IMR-90 (cell line): ENCODE data around the gene TMEM14B. TPM values are rescaled to one million over a fixed set of nuclear protein-coding genes. Genes with fewer than 3 reads are reported as not detected.

Experiments used
- ATAC-seq: fragments of 200-7000 bp; cut with Tn5 transposase; 2 replicates; pipeline ENCODE4 v1.9.1; 2020; ENCODE audit warnings: low read depth, mild to moderate bottlenecking, moderate library complexity
- BruUV-seq: library from RNA; stranded (reverse); fragments of 400-500 nt; replicated peaks from 2 replicates; lab custom pipeline; 2021; lab: Mats Ljungman, UMichigan
- CTCF ChIA-PET: fragments of 300-600 bp; formaldehyde crosslinking; extraction: SDS; loops from one replicate; lab custom pipeline; 2021; ENCODE audit warnings: antibody characterized with exemption; lab: Yijun Ruan, JAX
- POLR2A ChIA-PET: fragments of 300-600 bp; sonication (Branson Sonifier 250); formaldehyde crosslinking; loops from one replicate; lab custom pipeline; 2022; ENCODE audit warnings: antibody characterized with exemption; ENCODE audit not compliant: unreplicated experiment; lab: Charles Lee
- DNase-seq: peaks from one replicate; pipeline ENCODE4 v3.0.0; 2013
- H2AFZ ChIP-seq: replicated peaks from 2 replicates; pipeline ENCODE3; 2013; ENCODE audit warnings: low read length, mild to moderate bottlenecking; ENCODE audit not compliant: poor library complexity
- H2AK5ac ChIP-seq: 2 replicates; pipeline ENCODE4 v1.6.1; 2013; ENCODE audit warnings: low read depth, low read length, inconsistent platforms
- H2AK9ac ChIP-seq: replicated peaks from 2 replicates; pipeline ENCODE3; 2013; ENCODE audit warnings: mild to moderate bottlenecking, low read depth, low read length, moderate library complexity; ENCODE audit not compliant: poor library complexity
- H2BK120ac ChIP-seq: 2 replicates; pipeline ENCODE4 v1.6.1; 2013; ENCODE audit warnings: low read depth, low read length, inconsistent platforms
- H2BK15ac ChIP-seq: 3 replicates; pipeline ENCODE4 v1.6.1; 2013; ENCODE audit warnings: low read depth, low read length, inconsistent platforms
- H2BK20ac ChIP-seq: 2 replicates; pipeline ENCODE4 v1.6.1; 2013; ENCODE audit warnings: low read depth, mild to moderate bottlenecking, inconsistent platforms, low read length, moderate library complexity
- H2BK5ac ChIP-seq: 2 replicates; pipeline ENCODE4 v1.6.1; 2013; ENCODE audit warnings: mild to moderate bottlenecking, low read depth, low read length, inconsistent platforms; ENCODE audit not compliant: poor library complexity, severe bottlenecking
- H3K14ac ChIP-seq: replicated peaks from 2 replicates; pipeline ENCODE4 v1.6.1; 2013; ENCODE audit warnings: low read depth, low read length, inconsistent platforms
- H3K18ac ChIP-seq: 2 replicates; pipeline ENCODE4 v1.6.1; 2013; ENCODE audit warnings: low read depth, low read length, control low read depth
- H3K23ac ChIP-seq: 2 replicates; pipeline ENCODE4 v1.6.1; 2013; ENCODE audit warnings: low read depth, low read length, inconsistent platforms
- H3K27ac ChIP-seq: 2 replicates; pipeline ENCODE4 v1.5.1; 2013; ENCODE audit warnings: mild to moderate bottlenecking, control low read depth, low read length; ENCODE audit not compliant: insufficient read depth
- H3K27me3 ChIP-seq: 2 replicates; pipeline ENCODE4 v1.6.1; 2013; ENCODE audit warnings: low read length; ENCODE audit not compliant: control insufficient read depth, insufficient read depth
- H3K36me3 ChIP-seq: 2 replicates; pipeline ENCODE4 v1.6.1; 2013; ENCODE audit warnings: low read length, mixed read lengths; ENCODE audit not compliant: control insufficient read depth, insufficient read depth
- H3K4ac ChIP-seq: 2 replicates; pipeline ENCODE4 v1.6.1; 2013; ENCODE audit warnings: low read depth, low read length, inconsistent platforms
- H3K4me1 ChIP-seq: 2 replicates; pipeline ENCODE4 v1.6.1; 2013; ENCODE audit warnings: low read length, mixed read lengths; ENCODE audit not compliant: control insufficient read depth, insufficient read depth
- H3K4me2 ChIP-seq: 2 replicates; pipeline ENCODE4 v1.6.1; 2013; ENCODE audit warnings: low read depth, mild to moderate bottlenecking, control low read depth, low read length, moderate library complexity
- H3K4me3 ChIP-seq: 2 replicates; pipeline ENCODE4 v1.5.1; 2013; ENCODE audit warnings: low read depth, mild to moderate bottlenecking, control low read depth, low read length, moderate library complexity; ENCODE audit not compliant: insufficient read depth
- H3K56ac ChIP-seq: 2 replicates; pipeline ENCODE4 v1.6.1; 2013; ENCODE audit warnings: low read length, inconsistent platforms; ENCODE audit not compliant: insufficient read depth; ENCODE audit errors: extremely low read depth
- H3K79me1 ChIP-seq, 2 experiments: 2 replicates each; pipeline ENCODE4 v1.6.1; 2013; ENCODE audit warnings: low read length in 2 of 2, inconsistent platforms in 1 of 2, low read depth in 1 of 2
- H3K9ac ChIP-seq: 2 replicates; pipeline ENCODE4 v1.6.1; 2013; ENCODE audit warnings: low read depth, low read length, control low read depth
- H3K9me1 ChIP-seq: 2 replicates; pipeline ENCODE4 v1.6.1; 2013; ENCODE audit warnings: low read length, inconsistent platforms; ENCODE audit not compliant: insufficient read depth
- H3K9me3 ChIP-seq: 2 replicates; pipeline ENCODE4 v1.6.1; 2013; ENCODE audit warnings: low read length; ENCODE audit not compliant: control insufficient read depth, insufficient read depth
- H4K20me1 ChIP-seq: 2 replicates; pipeline ENCODE4 v1.6.1; 2013; ENCODE audit warnings: low read length, inconsistent platforms; ENCODE audit not compliant: insufficient read depth
- H4K5ac ChIP-seq: 2 replicates; pipeline ENCODE4 v1.6.1; 2013; ENCODE audit warnings: mild to moderate bottlenecking, low read depth, low read length, control low read depth
- H4K8ac ChIP-seq, 2 experiments: 2 replicates each; pipeline ENCODE4 v1.6.1; 2013; ENCODE audit warnings: low read depth in 2 of 2, low read length in 2 of 2, control low read depth in 1 of 2, inconsistent platforms in 1 of 2
- H4K91ac ChIP-seq: 2 replicates; pipeline ENCODE4 v1.6.1; 2013; ENCODE audit warnings: low read depth, low read length, inconsistent platforms; ENCODE audit not compliant: insufficient read depth
- BHLHE40 ChIP-seq: fragments of 150-350 bp; IDR thresholded peaks from 2 replicates; pipeline ENCODE4 v1.6.1; 2016; ENCODE audit warnings: mild to moderate bottlenecking, low read depth, low read length
- CEBPB ChIP-seq: IDR thresholded peaks from 2 replicates; pipeline ENCODE4 v1.6.1; 2012; ENCODE audit warnings: low read depth, low read length, improper control_type of control experiment
- CHD1 ChIP-seq: IDR thresholded peaks from 2 replicates; pipeline ENCODE4 v1.6.1; 2012; ENCODE audit warnings: low read depth, low read length, improper control_type of control experiment
- FOS ChIP-seq: fragments of 150-350 bp; IDR thresholded peaks from 2 replicates; pipeline ENCODE4 v1.6.1; 2016; ENCODE audit warnings: low read depth, low read length
- MAFK ChIP-seq: IDR thresholded peaks from 2 replicates; pipeline ENCODE4 v1.6.1; 2012; ENCODE audit warnings: low read depth, low read length, improper control_type of control experiment
- MAZ ChIP-seq: IDR thresholded peaks from 2 replicates; pipeline ENCODE4 v1.6.1; 2012; ENCODE audit warnings: low read depth, mild to moderate bottlenecking, low read length, improper control_type of control experiment, moderate library complexity, borderline replicate concordance
- MXI1 ChIP-seq: IDR thresholded peaks from 2 replicates; pipeline ENCODE4 v1.6.1; 2012; ENCODE audit warnings: low read depth, mild to moderate bottlenecking, low read length, moderate library complexity, borderline replicate concordance
- NFE2L2 ChIP-seq: fragments of 150-350 bp; IDR thresholded peaks from 2 replicates; pipeline ENCODE4 v1.6.1; 2016; ENCODE audit warnings: low read depth, mild to moderate bottlenecking, low read length
- POLR2A ChIP-seq: IDR thresholded peaks from 2 replicates; pipeline ENCODE4 v1.6.1; 2012; ENCODE audit warnings: mild to moderate bottlenecking, low read depth, low read length
- RAD21 ChIP-seq: IDR thresholded peaks from 2 replicates; pipeline ENCODE4 v1.6.1; 2012; ENCODE audit warnings: low read length, improper control_type of control experiment
- RCOR1 ChIP-seq: IDR thresholded peaks from 2 replicates; pipeline ENCODE4 v1.6.1; 2012; ENCODE audit warnings: mild to moderate bottlenecking, low read length, improper control_type of control experiment; ENCODE audit not compliant: insufficient replicate concordance
- SMC3 ChIP-seq: fragments of 150-350 bp; IDR thresholded peaks from 2 replicates; pipeline ENCODE4 v1.6.1; 2016; ENCODE audit warnings: low read depth, mild to moderate bottlenecking, antibody characterized with exemption, low read length, moderate library complexity
- WGBS, 2 experiments: methylation state at CpG; one replicate each; pipeline versions ENCODE4 v1.1.5 to v1.1.7; 2013; ENCODE audit warnings: missing lambda C conversion rate in 2 of 2; ENCODE audit not compliant: insufficient read length in 1 of 2; ENCODE audit errors: extremely low coverage in 2 of 2; 5-methylcytosine and 5-hydroxymethylcytosine counted together
- dilution Hi-C: fragments of 300-500 bp; cut with HindIII; formaldehyde crosslinking; loops from one replicate; pipeline ENCODE4 v1.14.3; 2018; ENCODE audit warnings: low sequenced_read_pairs; ENCODE audit not compliant: unreplicated experiment
- in situ Hi-C: fragments of 300-500 bp; cut with MboI; formaldehyde crosslinking; loops from 3 replicates; pipeline ENCODE4 v1.14.3; 2019; ENCODE audit warnings: low sequenced_read_pairs, inconsistent platforms, mixed read lengths
- intact Hi-C: fragments of 100-400 bp; cut with micrococcal nuclease; formaldehyde crosslinking; loops from 2 replicates; pipeline ENCODE4 v1.10.0; 2022
- polyA plus RNA-seq, 3 experiments: library from polyadenylated mRNA; depleted of rRNA; stranded (reverse); fragments of >200 nt; gene quantifications; 2 replicates each; pipeline ENCODE4 v1.2.3, GENCODE V29; 2012; ENCODE audit warnings: low replicate concordance in 1 of 3
- total RNA-seq: library from RNA; depleted of rRNA; stranded (reverse); fragments of >200 nt; gene quantifications from 2 replicates; pipeline ENCODE4 v1.2.3, GENCODE V29; 2012
- TF ChIP-seq, protein P1 (sequence below): conservative IDR thresholded peaks from 2 replicates; pipeline ENCODE4 v1.5.1; 2012; ENCODE audit warnings: mild to moderate bottlenecking, low read depth, low read length, improper control_type of control experiment
- TF ChIP-seq, protein P2 (sequence below): fragments of 150-350 bp; IDR thresholded peaks from 2 replicates; pipeline ENCODE4 v1.6.1; 2016; ENCODE audit warnings: low read depth, mild to moderate bottlenecking, low read length, moderate library complexity, borderline replicate concordance

The TMEM14B gene
- total and polyA plus RNA-seq, 2 of the 4 experiments (the other 2 are of a cell fraction): 66.5 to 81.4 TPM

DNA sequence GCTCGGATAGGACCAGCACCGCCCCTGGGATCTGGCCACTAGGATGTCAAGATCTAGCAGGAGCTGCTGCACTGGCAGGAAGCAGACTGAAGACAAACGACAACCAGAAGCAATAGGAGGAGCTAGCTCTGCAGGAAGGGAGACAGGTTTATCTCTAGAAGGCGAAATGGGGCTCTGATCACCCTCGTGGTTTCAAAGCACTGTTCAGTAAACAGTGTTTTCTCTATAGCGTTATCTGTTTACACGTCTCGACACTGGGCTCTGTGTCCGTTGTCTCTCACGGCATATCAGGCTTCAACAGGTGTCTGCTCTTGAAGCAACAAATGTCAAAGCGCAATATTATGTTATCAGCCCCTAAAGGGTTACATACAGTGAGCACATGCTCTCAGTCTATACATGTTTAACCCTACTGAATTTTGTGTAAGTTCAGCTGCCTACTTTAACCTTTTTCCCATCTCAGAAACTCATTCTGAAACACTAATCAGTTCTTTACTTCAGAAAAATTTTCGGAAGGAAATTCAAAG lies 23.8 kb downstream of the TMEM14B start:
- Histone ChIP-seq H3K18ac (no peak overlapping the region), H3K14ac (no peak overlapping the region), H3K56ac (no peak overlapping the region), H4K8ac (no peak overlapping the region), H3K36me3 (peaks cover 12% of the 10 kb centered on the region), H3K4me1 (no peaks in the 10 kb centered on the region), H3K23ac (no peak overlapping the region), H4K91ac (no peak overlapping the region), H3K9me3 (no peaks in the 10 kb centered on the region), H3K27ac (no peak overlapping the region), H4K5ac (no peak overlapping the region), H3K9ac (no peak overlapping the region), H3K79me1 (no peaks in the 10 kb centered on the region), H2BK15ac (no peak overlapping the region), H2BK5ac (no peak overlapping the region), H3K27me3 (no peaks in the 10 kb centered on the region), H2BK20ac (no peak overlapping the region), H2AFZ (no peak overlapping the region), H2AK5ac (no peak overlapping the region), H2AK9ac (no peak overlapping the region), H2BK120ac (no peak overlapping the region), H3K4ac (no peak overlapping the region), H4K20me1 (no peaks in the 10 kb centered on the region), H3K4me2 (no peak overlapping the region), H3K9me1 (0 out of 2 replicates have a peak, but pooled peaks cover 4% of the 10 kb centered on the region), H3K4me3 (no peak overlapping the region)
- intact Hi-C loops: no loop called here
- dilution Hi-C loops: no loop called here
- ChIA-PET POLR2A (no interaction called here), CTCF (no interaction called here)
- 48% methylated on average over 11 of the region's 12 CpGs; no CpG with 5 or more reads in 1 of the 2 experiments for WGBS, 2 experiments
- no peak for ATAC-seq
- no TSS peak for BruUV-seq
- in situ Hi-C loops: no loop called here
- no peak for TF ChIP-seq RAD21
- no peak for TF ChIP-seq MXI1
- TF ChIP-seq, protein P1, sequence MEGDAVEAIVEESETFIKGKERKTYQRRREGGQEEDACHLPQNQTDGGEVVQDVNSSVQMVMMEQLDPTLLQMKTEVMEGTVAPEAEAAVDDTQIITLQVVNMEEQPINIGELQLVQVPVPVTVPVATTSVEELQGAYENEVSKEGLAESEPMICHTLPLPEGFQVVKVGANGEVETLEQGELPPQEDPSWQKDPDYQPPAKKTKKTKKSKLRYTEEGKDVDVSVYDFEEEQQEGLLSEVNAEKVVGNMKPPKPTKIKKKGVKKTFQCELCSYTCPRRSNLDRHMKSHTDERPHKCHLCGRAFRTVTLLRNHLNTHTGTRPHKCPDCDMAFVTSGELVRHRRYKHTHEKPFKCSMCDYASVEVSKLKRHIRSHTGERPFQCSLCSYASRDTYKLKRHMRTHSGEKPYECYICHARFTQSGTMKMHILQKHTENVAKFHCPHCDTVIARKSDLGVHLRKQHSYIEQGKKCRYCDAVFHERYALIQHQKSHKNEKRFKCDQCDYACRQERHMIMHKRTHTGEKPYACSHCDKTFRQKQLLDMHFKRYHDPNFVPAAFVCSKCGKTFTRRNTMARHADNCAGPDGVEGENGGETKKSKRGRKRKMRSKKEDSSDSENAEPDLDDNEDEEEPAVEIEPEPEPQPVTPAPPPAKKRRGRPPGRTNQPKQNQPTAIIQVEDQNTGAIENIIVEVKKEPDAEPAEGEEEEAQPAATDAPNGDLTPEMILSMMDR: no peak
- no peak for TF ChIP-seq MAZ
- TF ChIP-seq RCOR1: no peak
- no peak for TF ChIP-seq FOS
- no peak for TF ChIP-seq CEBPB
- TF ChIP-seq SMC3: no peak
- no peak for TF ChIP-seq CHD1
- no peak for TF ChIP-seq POLR2A
- no peak for TF ChIP-seq NFE2L2
- no peak for TF ChIP-seq MAFK
- TF ChIP-seq BHLHE40: no peak
- TF ChIP-seq, protein P2, sequence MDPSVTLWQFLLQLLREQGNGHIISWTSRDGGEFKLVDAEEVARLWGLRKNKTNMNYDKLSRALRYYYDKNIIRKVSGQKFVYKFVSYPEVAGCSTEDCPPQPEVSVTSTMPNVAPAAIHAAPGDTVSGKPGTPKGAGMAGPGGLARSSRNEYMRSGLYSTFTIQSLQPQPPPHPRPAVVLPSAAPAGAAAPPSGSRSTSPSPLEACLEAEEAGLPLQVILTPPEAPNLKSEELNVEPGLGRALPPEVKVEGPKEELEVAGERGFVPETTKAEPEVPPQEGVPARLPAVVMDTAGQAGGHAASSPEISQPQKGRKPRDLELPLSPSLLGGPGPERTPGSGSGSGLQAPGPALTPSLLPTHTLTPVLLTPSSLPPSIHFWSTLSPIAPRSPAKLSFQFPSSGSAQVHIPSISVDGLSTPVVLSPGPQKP: no peak
- no peak for DNase-seq
